A673 (cell line): Measurements from ENCODE around the gene PRKCQ. TPM values are rescaled to one million over a fixed set of nuclear protein-coding genes. Genes with fewer than 3 reads are reported as not detected.

Experiments
- BruUV-seq: library from RNA; stranded (reverse); fragments of 400-500 nt; replicated peaks from 2 replicates; lab custom pipeline; 2021; lab: Mats Ljungman, UMichigan
- CTCF ChIA-PET: fragments of 300-600 bp; sonication (Branson Sonifier 250); formaldehyde crosslinking; loops from one replicate; lab custom pipeline; 2022; ENCODE audit warnings: antibody characterized with exemption; lab: Charles Lee
- POLR2A ChIA-PET: fragments of 300-600 bp; sonication (Branson Sonifier 250); formaldehyde crosslinking; loops from one replicate; lab custom pipeline; 2022; ENCODE audit warnings: antibody characterized with exemption; ENCODE audit not compliant: low non-redundant PET; lab: Charles Lee
- DNase-seq: peaks from one replicate; pipeline ENCODE4 v3.0.0-alpha.2; 2015; ENCODE audit warnings: low spot score
- H3K27ac ChIP-seq: fragments of 200-600 bp; sonication (generic); 2 replicates; pipeline ENCODE4 v1.5.1; 2016; ENCODE audit warnings: mixed run types, low read depth, mild to moderate bottlenecking, mixed read lengths, antibody characterized with exemption, low read length; ENCODE audit not compliant: poor library complexity, severe bottlenecking
- H3K27me3 ChIP-seq: fragments of 200-600 bp; sonication (generic); replicated peaks from 2 replicates; pipeline ENCODE4 v1.6.1; 2017; ENCODE audit warnings: mixed run types, low read depth, mild to moderate bottlenecking, mixed read lengths, antibody characterized with exemption, low read length; ENCODE audit not compliant: insufficient read depth, poor library complexity
- H3K36me3 ChIP-seq: fragments of 200-600 bp; sonication (generic); 2 replicates; pipeline ENCODE4 v1.6.1; 2016; ENCODE audit warnings: mixed run types, mild to moderate bottlenecking, mixed read lengths, antibody characterized with exemption, low read length; ENCODE audit not compliant: insufficient read depth, poor library complexity, severe bottlenecking
- H3K4me1 ChIP-seq: fragments of 200-600 bp; sonication (generic); 2 replicates; pipeline ENCODE4 v1.6.1; 2017; ENCODE audit warnings: mixed run types, mild to moderate bottlenecking, mixed read lengths, antibody characterized with exemption, low read length; ENCODE audit not compliant: insufficient read depth, poor library complexity, severe bottlenecking
- H3K4me3 ChIP-seq: fragments of 200-600 bp; sonication (generic); 2 replicates; pipeline ENCODE4 v1.5.1; 2016; ENCODE audit warnings: low read depth, mixed run types, mild to moderate bottlenecking, mixed read lengths, low read length; ENCODE audit not compliant: poor library complexity, severe bottlenecking
- H3K9me3 ChIP-seq: fragments of 200-600 bp; sonication (generic); 2 replicates; pipeline ENCODE4 v1.6.1; 2016; ENCODE audit warnings: mixed run types, low read depth, mild to moderate bottlenecking, mixed read lengths, antibody characterized with exemption, low read length; ENCODE audit not compliant: poor library complexity, severe bottlenecking
- EZH2 ChIP-seq: fragments of 200-600 bp; sonication (generic); IDR thresholded peaks from 2 replicates; pipeline ENCODE4 v1.6.1; 2017; ENCODE audit warnings: borderline replicate concordance, low read depth, mild to moderate bottlenecking, mixed read lengths, antibody characterized with exemption, low read length; ENCODE audit not compliant: poor library complexity, severe bottlenecking
- intact Hi-C: fragments of 100-400 bp; cut with micrococcal nuclease; formaldehyde crosslinking; loops from one replicate; pipeline ENCODE4 v1.10.0; 2022; ENCODE audit not compliant: unreplicated experiment
- total RNA-seq: library from RNA; stranded (reverse); gene quantifications from 2 replicates; pipeline ENCODE4 v1.2.3, GENCODE V29; 2021
- TF ChIP-seq, protein P1 (sequence below): fragments of 300-800, 200-600 bp; sonication (generic); conservative IDR thresholded peaks from 2 replicates; pipeline ENCODE4 v1.5.1; 2017; ENCODE audit warnings: low read depth, mild to moderate bottlenecking, antibody characterized with exemption, low read length, moderate library complexity, mixed read lengths

PRKCQ gene
- total RNA-seq, 1 experiment from 2014 or later: not detected

DNA sequence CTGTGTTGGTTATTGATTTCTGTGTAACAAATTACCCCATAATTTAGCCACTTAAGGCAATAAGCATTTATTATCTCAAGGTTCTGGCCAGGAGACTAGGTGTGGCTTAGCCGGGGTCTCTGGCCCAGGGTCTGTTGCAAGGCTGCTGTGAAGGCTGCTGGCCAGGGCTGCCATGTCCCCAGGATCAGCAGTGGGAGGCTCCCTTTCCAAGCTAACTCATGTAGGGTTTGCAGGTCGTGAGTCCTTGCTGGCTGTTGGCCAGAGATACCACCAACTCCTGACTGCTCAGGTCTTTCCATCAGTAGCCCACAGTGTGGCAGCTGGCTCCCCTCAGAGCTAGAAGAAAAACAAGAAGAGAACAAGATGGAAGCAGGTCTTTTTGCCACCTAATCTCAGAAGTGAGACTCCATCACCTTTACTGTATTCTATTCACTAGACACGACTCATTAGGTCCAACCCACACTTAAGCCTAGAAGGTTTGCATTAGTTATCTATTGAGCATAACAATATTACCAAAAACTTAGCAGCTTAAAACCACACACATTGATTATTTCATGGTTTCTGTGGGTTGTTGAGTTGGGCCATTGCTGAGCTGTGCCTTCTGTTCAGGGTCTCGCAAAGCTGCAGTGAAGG lies 191.7 kb downstream of the PRKCQ start:
- intact Hi-C loops: no loop called here
- H3K27me3 ChIP-seq: no peaks in the 10 kb centered on the region
- peaks cover 4% of the 10 kb centered on the region for H3K9me3 ChIP-seq
- no peak overlapping the region for H3K27ac ChIP-seq
- H3K4me1 ChIP-seq: no peaks in the 10 kb centered on the region
- no peak for TF ChIP-seq EZH2
- TF ChIP-seq, protein P1, sequence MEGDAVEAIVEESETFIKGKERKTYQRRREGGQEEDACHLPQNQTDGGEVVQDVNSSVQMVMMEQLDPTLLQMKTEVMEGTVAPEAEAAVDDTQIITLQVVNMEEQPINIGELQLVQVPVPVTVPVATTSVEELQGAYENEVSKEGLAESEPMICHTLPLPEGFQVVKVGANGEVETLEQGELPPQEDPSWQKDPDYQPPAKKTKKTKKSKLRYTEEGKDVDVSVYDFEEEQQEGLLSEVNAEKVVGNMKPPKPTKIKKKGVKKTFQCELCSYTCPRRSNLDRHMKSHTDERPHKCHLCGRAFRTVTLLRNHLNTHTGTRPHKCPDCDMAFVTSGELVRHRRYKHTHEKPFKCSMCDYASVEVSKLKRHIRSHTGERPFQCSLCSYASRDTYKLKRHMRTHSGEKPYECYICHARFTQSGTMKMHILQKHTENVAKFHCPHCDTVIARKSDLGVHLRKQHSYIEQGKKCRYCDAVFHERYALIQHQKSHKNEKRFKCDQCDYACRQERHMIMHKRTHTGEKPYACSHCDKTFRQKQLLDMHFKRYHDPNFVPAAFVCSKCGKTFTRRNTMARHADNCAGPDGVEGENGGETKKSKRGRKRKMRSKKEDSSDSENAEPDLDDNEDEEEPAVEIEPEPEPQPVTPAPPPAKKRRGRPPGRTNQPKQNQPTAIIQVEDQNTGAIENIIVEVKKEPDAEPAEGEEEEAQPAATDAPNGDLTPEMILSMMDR: no peak
- BruUV-seq: no TSS peak
- no peaks in the 10 kb centered on the region for H3K36me3 ChIP-seq
- CTCF ChIA-PET: no interaction called here
- POLR2A ChIA-PET: no interaction called here
- no peak for DNase-seq
- no peak overlapping the region for H3K4me3 ChIP-seq

DNA sequence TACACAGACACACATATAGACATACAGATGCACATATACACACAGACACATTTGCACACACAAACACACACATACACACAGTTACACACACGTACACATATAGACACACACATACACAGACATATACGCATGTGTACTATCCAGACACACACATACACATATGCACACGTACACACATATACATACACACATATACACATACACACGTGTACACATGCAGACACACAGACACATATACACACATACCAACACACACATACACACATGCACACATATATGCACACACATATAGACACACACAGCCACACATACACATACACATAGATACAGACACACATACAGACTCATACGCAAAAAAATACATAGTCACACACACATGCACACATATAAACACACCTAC lies 193.1 kb downstream of the PRKCQ start:
- BruUV-seq: no TSS peak
- DNase-seq: no peak
- ChIA-PET POLR2A (no interaction called here), CTCF (no interaction called here)
- intact Hi-C loops: no loop called here
- H3K4me1 ChIP-seq: no peaks in the 10 kb centered on the region
- peaks cover 4% of the 10 kb centered on the region for H3K9me3 ChIP-seq
- TF ChIP-seq, protein P1: no peak
- TF ChIP-seq EZH2: no peak
- no peak overlapping the region for H3K27ac ChIP-seq
- no peaks in the 10 kb centered on the region for H3K27me3 ChIP-seq
- H3K36me3 ChIP-seq: no peaks in the 10 kb centered on the region
- no peak overlapping the region for H3K4me3 ChIP-seq

DNA sequence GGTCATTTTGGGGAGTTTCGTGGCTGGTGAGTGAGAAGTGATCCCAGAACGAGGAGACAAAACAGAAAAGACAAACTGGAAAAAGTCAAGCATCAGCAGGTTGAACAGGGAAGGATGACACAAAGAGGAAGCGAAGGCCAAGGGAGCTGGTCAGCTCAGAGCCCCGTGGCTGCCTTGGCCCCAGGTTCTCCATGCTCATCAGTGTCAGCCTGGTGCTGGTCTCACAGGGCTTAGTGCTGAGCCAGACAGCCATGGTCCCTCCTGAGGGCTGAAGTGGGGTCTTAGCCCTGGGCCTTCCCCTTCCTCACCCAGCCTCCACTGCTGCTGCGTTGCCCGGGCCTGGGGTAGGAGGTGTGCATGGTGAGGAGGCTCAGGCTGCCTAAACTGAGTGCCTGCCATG lies 193.7 kb downstream of the PRKCQ start:
- ChIA-PET POLR2A (no interaction called here), CTCF (no interaction called here)
- no peak overlapping the region for H3K27ac ChIP-seq
- no peak overlapping the region for H3K4me3 ChIP-seq
- H3K27me3 ChIP-seq: no peaks in the 10 kb centered on the region
- intact Hi-C loops: no loop called here
- TF ChIP-seq EZH2: no peak
- TF ChIP-seq, protein P1: no peak
- H3K36me3 ChIP-seq: no peaks in the 10 kb centered on the region
- peaks cover 4% of the 10 kb centered on the region for H3K9me3 ChIP-seq
- no TSS peak for BruUV-seq
- no peaks in the 10 kb centered on the region for H3K4me1 ChIP-seq
- DNase-seq: no peak
